ENCODE measurements around the gene COL18A1. TPM values are rescaled to one million over a fixed set of nuclear protein-coding genes. Genes with fewer than 3 reads are reported as not detected.

The COL18A1 gene
- total RNA-seq, 2 donors from 2014 or later: 56.2 to 229 TPM

- intact Hi-C loops (cut with DNase I): no loop called here
- no peaks in the 10 kb centered on the region for H3K36me3 ChIP-seq
- no peaks in the 10 kb centered on the region for H3K27me3 ChIP-seq (replicated peaks; ENCODE audit: insufficient read depth)
- H3K4me3 ChIP-seq: no peak overlapping the region
- WGBS: 91% methylated on average over 14 of the region's 14 CpGs
- H3K27ac ChIP-seq: no peak overlapping the region
- DNase-seq (ENCODE audit: low spot score): no peak
- TF ChIP-seq POLR2A (IDR thresholded peaks at IDR 0.05) (no peak), POLR2AphosphoS5 (IDR thresholded peaks at IDR 0.05) (no peak)
- TF ChIP-seq, protein P1, sequence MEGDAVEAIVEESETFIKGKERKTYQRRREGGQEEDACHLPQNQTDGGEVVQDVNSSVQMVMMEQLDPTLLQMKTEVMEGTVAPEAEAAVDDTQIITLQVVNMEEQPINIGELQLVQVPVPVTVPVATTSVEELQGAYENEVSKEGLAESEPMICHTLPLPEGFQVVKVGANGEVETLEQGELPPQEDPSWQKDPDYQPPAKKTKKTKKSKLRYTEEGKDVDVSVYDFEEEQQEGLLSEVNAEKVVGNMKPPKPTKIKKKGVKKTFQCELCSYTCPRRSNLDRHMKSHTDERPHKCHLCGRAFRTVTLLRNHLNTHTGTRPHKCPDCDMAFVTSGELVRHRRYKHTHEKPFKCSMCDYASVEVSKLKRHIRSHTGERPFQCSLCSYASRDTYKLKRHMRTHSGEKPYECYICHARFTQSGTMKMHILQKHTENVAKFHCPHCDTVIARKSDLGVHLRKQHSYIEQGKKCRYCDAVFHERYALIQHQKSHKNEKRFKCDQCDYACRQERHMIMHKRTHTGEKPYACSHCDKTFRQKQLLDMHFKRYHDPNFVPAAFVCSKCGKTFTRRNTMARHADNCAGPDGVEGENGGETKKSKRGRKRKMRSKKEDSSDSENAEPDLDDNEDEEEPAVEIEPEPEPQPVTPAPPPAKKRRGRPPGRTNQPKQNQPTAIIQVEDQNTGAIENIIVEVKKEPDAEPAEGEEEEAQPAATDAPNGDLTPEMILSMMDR (IDR thresholded peaks at IDR 0.05): no peak
- H3K4me1 ChIP-seq (replicated peaks): no peaks in the 10 kb centered on the region
- no peaks in the 10 kb centered on the region for H3K9me3 ChIP-seq
Observed at GRCh38 chr21:45392573-45392971, 12.4 kb upstream of the COL18A1 start.

GRCh38 chr21:45393021-45393420, 11.9 kb upstream of the COL18A1 start:
- Histone ChIP-seq H3K27ac (no peak overlapping the region), H3K36me3 (no peaks in the 10 kb centered on the region), H3K4me1 (replicated peaks) (no peaks in the 10 kb centered on the region), H3K27me3 (replicated peaks; ENCODE audit: insufficient read depth) (no peaks in the 10 kb centered on the region), H3K9me3 (no peaks in the 10 kb centered on the region), H3K4me3 (no peak overlapping the region)
- intact Hi-C loops (cut with DNase I): no loop called here
- WGBS: 77% methylated on average over 26 of the region's 26 CpGs
- DNase-seq (ENCODE audit: low spot score): no peak
- no peak for TF ChIP-seq POLR2AphosphoS5 (IDR thresholded peaks at IDR 0.05)
- no peak for TF ChIP-seq POLR2A (IDR thresholded peaks at IDR 0.05)
- TF ChIP-seq, protein P1 (IDR thresholded peaks at IDR 0.05): no peak

GRCh38 chr21:45393833-45394638, 10.9 kb upstream of the COL18A1 start:
- H3K27ac ChIP-seq: no peak overlapping the region
- TF ChIP-seq, protein P1 (IDR thresholded peaks at IDR 0.05): no peak
- TF ChIP-seq POLR2AphosphoS5 (IDR thresholded peaks at IDR 0.05) (no peak), POLR2A (IDR thresholded peaks at IDR 0.05) (no peak)
- no peaks in the 10 kb centered on the region for H3K4me1 ChIP-seq (replicated peaks)
- H3K4me3 ChIP-seq: no peak overlapping the region
- WGBS: 89% methylated on average over 25 of the region's 30 CpGs
- H3K36me3 ChIP-seq: no peaks in the 10 kb centered on the region
- intact Hi-C loops (cut with DNase I): no loop called here
- no peak for DNase-seq (ENCODE audit: low spot score)
- H3K9me3 ChIP-seq: no peaks in the 10 kb centered on the region
- H3K27me3 ChIP-seq (replicated peaks; ENCODE audit: insufficient read depth): no peaks in the 10 kb centered on the region

- WGBS: 88% methylated on average over 8 of the region's 8 CpGs
- intact Hi-C loops (cut with DNase I): no loop called here
- DNase-seq (ENCODE audit: low spot score): no peak
- H3K27ac ChIP-seq: no peak overlapping the region
- H3K9me3 ChIP-seq: no peaks in the 10 kb centered on the region
- no peaks in the 10 kb centered on the region for H3K27me3 ChIP-seq (replicated peaks; ENCODE audit: insufficient read depth)
- H3K36me3 ChIP-seq: no peaks in the 10 kb centered on the region
- H3K4me3 ChIP-seq: no peak overlapping the region
- TF ChIP-seq POLR2AphosphoS5 (IDR thresholded peaks at IDR 0.05): no peak
- no peak for TF ChIP-seq POLR2A (IDR thresholded peaks at IDR 0.05)
- TF ChIP-seq, protein P1 (IDR thresholded peaks at IDR 0.05): no peak
- no peaks in the 10 kb centered on the region for H3K4me1 ChIP-seq (replicated peaks)
Observed at GRCh38 chr21:45396620-45396995, 8.4 kb upstream of the COL18A1 start.

DNA sequence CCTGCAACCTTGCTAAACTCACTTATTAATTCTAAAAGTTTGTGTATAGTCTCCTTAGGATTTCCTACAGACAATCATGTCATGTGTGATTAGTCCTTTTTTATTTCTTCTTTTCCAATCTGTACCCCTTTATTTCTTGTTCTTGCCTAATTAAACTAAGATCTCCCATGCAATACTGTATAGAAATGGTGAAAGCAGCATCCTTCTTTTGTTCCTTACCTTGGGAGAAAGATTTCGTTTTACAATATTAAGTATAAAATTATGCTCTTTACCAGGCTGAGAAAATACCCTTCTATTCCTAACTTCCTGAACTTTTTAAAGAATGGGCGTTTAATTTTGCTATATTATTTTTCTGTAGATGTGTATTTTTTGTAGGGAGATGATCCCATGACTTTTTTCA, 7.6 kb upstream of the COL18A1 start:
- Histone ChIP-seq H3K36me3 (no peaks in the 10 kb centered on the region), H3K4me3 (no peak overlapping the region), H3K4me1 (replicated peaks) (no peaks in the 10 kb centered on the region), H3K9me3 (no peaks in the 10 kb centered on the region), H3K27ac (no peak overlapping the region), H3K27me3 (replicated peaks; ENCODE audit: insufficient read depth) (no peaks in the 10 kb centered on the region)
- intact Hi-C loops (cut with DNase I): no loop called here
- TF ChIP-seq POLR2A (IDR thresholded peaks at IDR 0.05) (no peak), POLR2AphosphoS5 (IDR thresholded peaks at IDR 0.05) (no peak)
- TF ChIP-seq, protein P1 (IDR thresholded peaks at IDR 0.05): no peak
- 92% methylated on average over 2 of the region's 2 CpGs for WGBS
- no peak for DNase-seq (ENCODE audit: low spot score)
